Epithelial cell of proximal tubule (primary cell): Measurements from ENCODE around the gene TPSB2. TPM values are rescaled to one million over a fixed set of nuclear protein-coding genes. Genes with fewer than 3 reads are reported as not detected.

Source experiments
- DNase-seq: peaks from one replicate; pipeline ENCODE4 v3.0.0-alpha.2; 2011; ENCODE audit warnings: low read depth
- H3K4me3 ChIP-seq: 2 replicates; pipeline ENCODE4 v1.5.1; 2011; ENCODE audit warnings: low read depth, mild to moderate bottlenecking, low read length
- CTCF ChIP-seq: conservative IDR thresholded peaks from 2 replicates; pipeline ENCODE4 v1.5.1; 2012; ENCODE audit warnings: low read depth, mild to moderate bottlenecking, low read length
- total RNA-seq: library from RNA; depleted of rRNA; stranded (reverse); fragments of >200 nt; gene quantifications from 2 replicates; pipeline ENCODE4 v1.2.3, GENCODE V29; 2015

Gene TPSB2
- total RNA-seq, 1 donor from 2014 or later = not detected

GRCh38 chr16:1221628-1222552, 8.1 kb downstream of the TPSB2 start:
- no peak overlapping the region for H3K4me3 ChIP-seq
- no peak for TF ChIP-seq CTCF
- no peak for DNase-seq

- no peak for TF ChIP-seq CTCF
- H3K4me3 ChIP-seq = no peak overlapping the region
- no peak for DNase-seq
Measured at GRCh38 chr16:1220841-1221627, 8.9 kb downstream of the TPSB2 start.

- no peak for DNase-seq
- no peak overlapping the region for H3K4me3 ChIP-seq
- no peak for TF ChIP-seq CTCF
Measured at GRCh38 chr16:1220098-1220728, 9.8 kb downstream of the TPSB2 start.

GRCh38 chr16:1218930-1219611, 10.9 kb downstream of the TPSB2 start:
- no peak for TF ChIP-seq CTCF
- no peak overlapping the region for H3K4me3 ChIP-seq
- no peak for DNase-seq

GRCh38 chr16:1218061-1218929, 11.7 kb downstream of the TPSB2 start:
- no peak overlapping the region for H3K4me3 ChIP-seq
- TF ChIP-seq CTCF = no peak
- DNase-seq = no peak

GRCh38 chr16:1217526-1217925, 12.5 kb downstream of the TPSB2 start:
- no peak overlapping the region for H3K4me3 ChIP-seq
- DNase-seq = no peak
- TF ChIP-seq CTCF = no peak
